K562 (cell line): ENCODE results near the gene SYK. TPM values are rescaled to one million over a fixed set of nuclear protein-coding genes. Genes with fewer than 3 reads are reported as not detected.

Experiments used
- ATAC-seq: fragments of 200-7000 bp; cut with Tn5 transposase; 3 replicates; pipeline ENCODE4 v1.9.1; 2020; ENCODE audit warnings: moderate library complexity
- BruUV-seq: library from RNA; stranded (reverse); fragments of 400-500 nt; replicated peaks from 2 replicates; lab custom pipeline; 2021; lab: Mats Ljungman, UMichigan
- CTCF ChIA-PET: fragments of 300-600 bp; formaldehyde crosslinking; extraction: SDS; loops from one replicate; lab custom pipeline; 2021; ENCODE audit warnings: low intra/inter-chr PET ratio; lab: Yijun Ruan, JAX
- POLR2A ChIA-PET: fragments of 300-600, 350-650 bp; sonication (Branson Sonifier 250); formaldehyde crosslinking; extraction: SDS; loops from one replicate; lab custom pipeline; 2021; ENCODE audit warnings: antibody characterized with exemption, inconsistent platforms; lab: Yijun Ruan, JAX
- DNase-seq, 4 experiments: peaks; one replicate each; pipeline versions ENCODE4 v3.0.0 to v3.0.0-alpha.2; 2011 to 2018; ENCODE audit warnings: low spot score in 3 of 4, mixed read lengths in 3 of 4; ENCODE audit errors: extremely low read depth in 1 of 4
- FAIRE-seq: peaks from 2 replicates; lab custom pipeline; 2011; peaks lifted over from hg19 to GRCh38; lab: Jason Lieb, UNC
- H2AFZ ChIP-seq: 2 replicates; pipeline ENCODE4 v1.6.0; 2011; ENCODE audit warnings: low read depth, low read length, control low read depth, inconsistent platforms
- H3K27ac ChIP-seq: fragments of 200-600 bp; 3 replicates; pipeline ENCODE4 v1.8.0; 2011; ENCODE audit warnings: low read depth, mild to moderate bottlenecking, control low read depth, inconsistent platforms, low read length, moderate library complexity, mixed read lengths; ENCODE audit errors: extremely low read depth
- H3K27me3 ChIP-seq, 2 experiments: fragments of 300-600 bp in 1 of 2; 2 replicates in 1 of 2; 3 replicates in 1 of 2; pipeline versions ENCODE4 v1.6.0 to v1.8.0; 2011; ENCODE audit warnings: inconsistent platforms in 2 of 2, low read length in 2 of 2, mild to moderate bottlenecking in 1 of 2, mixed read lengths in 1 of 2, moderate library complexity in 1 of 2; ENCODE audit not compliant: control insufficient read depth in 2 of 2, insufficient read depth in 2 of 2
- H3K36me3 ChIP-seq: fragments of 300-600 bp; 3 replicates; pipeline ENCODE4 v1.8.0; 2011; ENCODE audit warnings: mild to moderate bottlenecking, low read length, inconsistent platforms; ENCODE audit not compliant: control insufficient read depth, insufficient read depth
- H3K4me1 ChIP-seq, 2 experiments: fragments of 200-600 bp in 1 of 2; replicated peaks in 1 of 2; 2 replicates in 1 of 2; 3 replicates in 1 of 2; pipeline versions ENCODE4 v1.5.1 to v1.8.0; 2011; ENCODE audit warnings: inconsistent platforms in 2 of 2, low read length in 2 of 2, mild to moderate bottlenecking in 1 of 2, mixed read lengths in 1 of 2, moderate library complexity in 1 of 2; ENCODE audit not compliant: control insufficient read depth in 2 of 2, insufficient read depth in 2 of 2
- H3K4me2 ChIP-seq: 2 replicates; pipeline ENCODE4 v1.6.1; 2011; ENCODE audit warnings: low read length, control low read depth, inconsistent platforms, mixed read lengths; ENCODE audit not compliant: insufficient read depth
- H3K4me3 ChIP-seq: fragments of 200-600 bp; sonication (generic), shearing (Covaris generic); 2 replicates; pipeline ENCODE4 v1.5.1; 2016; ENCODE audit warnings: control low read depth, inconsistent platforms
- H3K79me2 ChIP-seq: fragments of 200-600 bp; 3 replicates; pipeline ENCODE4 v1.8.0; 2011; ENCODE audit warnings: low read length, inconsistent platforms; ENCODE audit not compliant: control insufficient read depth, insufficient read depth
- H3K9ac ChIP-seq, 2 experiments: 2 replicates each; pipeline versions ENCODE4 v1.6.0 to v1.6.1; 2011; ENCODE audit warnings: low read depth in 2 of 2, low read length in 2 of 2, control low read depth in 1 of 2, inconsistent platforms in 1 of 2, mild to moderate bottlenecking in 1 of 2, mixed read lengths in 1 of 2; ENCODE audit not compliant: insufficient read depth in 1 of 2
- H3K9me1 ChIP-seq: one replicate; pipeline ENCODE4 v1.6.0; 2011; ENCODE audit warnings: inconsistent platforms, mild to moderate bottlenecking, low read length, moderate library complexity; ENCODE audit not compliant: control insufficient read depth, insufficient read depth
- H3K9me3 ChIP-seq: replicated peaks from 2 replicates; pipeline ENCODE4 v1.5.1; 2011; ENCODE audit warnings: low read depth, low read length, inconsistent platforms; ENCODE audit not compliant: control insufficient read depth, insufficient read depth
- H4K20me1 ChIP-seq: replicated peaks from 2 replicates; pipeline ENCODE4 v1.6.1; 2011; ENCODE audit warnings: low read length, inconsistent platforms, mixed read lengths; ENCODE audit not compliant: control insufficient read depth, insufficient read depth
- CBX1 ChIP-seq: sonication (generic); IDR thresholded peaks from 2 replicates; pipeline ENCODE4 v1.6.1; 2016; ENCODE audit warnings: antibody characterized with exemption, low read depth, mild to moderate bottlenecking
- CBX3 ChIP-seq, 2 experiments: IDR thresholded peaks; 1 replicate in 1 of 2; 2 replicates in 1 of 2; pipeline ENCODE4 v1.6.1; 2012; ENCODE audit warnings: inconsistent platforms in 2 of 2, low read length in 2 of 2, borderline replicate concordance in 1 of 2, control low read depth in 1 of 2
- L3MBTL2 ChIP-seq: fragments of 450-650 bp; IDR thresholded peaks from 2 replicates; pipeline ENCODE4 v1.6.1; 2016; ENCODE audit warnings: mild to moderate bottlenecking, moderate library complexity
- MTA2 ChIP-seq: fragments of 450-650 bp; IDR thresholded peaks from 2 replicates; pipeline ENCODE4 v1.6.1; 2016; ENCODE audit warnings: low read depth
- NFIX ChIP-seq: fragments of 250-450 bp; sonication (Bioruptor Pico); IDR thresholded peaks from 2 replicates; pipeline ENCODE4 v1.4.0; 2020; ENCODE audit warnings: low read depth, mild to moderate bottlenecking, moderate library complexity
- POLR3A ChIP-seq: IDR thresholded peaks from 2 replicates; pipeline ENCODE4 v1.6.1; 2011; ENCODE audit warnings: borderline replicate concordance, mild to moderate bottlenecking, moderate library complexity; ENCODE audit not compliant: insufficient read length, insufficient read depth; ENCODE audit errors: extremely low read depth
- SFPQ ChIP-seq: fragments of 200-400 bp; formaldehyde crosslinking; IDR thresholded peaks from 2 replicates; pipeline ENCODE4 v1.6.1; 2017; ENCODE audit warnings: mild to moderate bottlenecking, low read depth, low read length, moderate library complexity
- SMARCC2 ChIP-seq: fragments of 450-650 bp; IDR thresholded peaks from 2 replicates; pipeline ENCODE4 v1.6.1; 2017; ENCODE audit warnings: antibody characterized with exemption, moderate library complexity, mild to moderate bottlenecking, low read depth
- TAF1 ChIP-seq: IDR thresholded peaks from 2 replicates; pipeline ENCODE4 v1.6.1; 2011; ENCODE audit warnings: mild to moderate bottlenecking, low read length, moderate library complexity; ENCODE audit not compliant: insufficient read depth, control insufficient read depth, severe bottlenecking; ENCODE audit errors: extremely low read depth
- TEAD1 ChIP-seq, 2 experiments: fragments of 450-650 bp in 1 of 2; sonication (generic) in 1 of 2; formaldehyde crosslinking; IDR thresholded peaks; 2 replicates each; pipeline versions ENCODE4 v1.4.0 to v1.8.0; 2020 to 2022; ENCODE audit warnings: mild to moderate bottlenecking in 2 of 2, missing genetic modification reagents in 1 of 2
- TSC22D4 ChIP-seq: fragments of 450-650 bp; IDR thresholded peaks from 2 replicates; pipeline ENCODE4 v1.6.1; 2016; ENCODE audit warnings: missing genetic modification characterization, missing biosample characterization, control low read depth
- ZBTB49 ChIP-seq: sonication (generic); formaldehyde crosslinking; IDR thresholded peaks from 2 replicates; pipeline ENCODE4 v1.8.0; 2022; ENCODE audit warnings: missing genetic modification reagents, mild to moderate bottlenecking, borderline replicate concordance
- ZNF280B ChIP-seq: fragments of 250-450 bp; sonication (Bioruptor Pico); IDR thresholded peaks from 2 replicates; pipeline ENCODE4 v1.5.1; 2021; ENCODE audit warnings: mild to moderate bottlenecking
- ZNF707 ChIP-seq: fragments of 250-450 bp; sonication (Bioruptor Pico); conservative IDR thresholded peaks from 2 replicates; pipeline ENCODE4 v1.8.0; 2022; ENCODE audit warnings: inconsistent platforms, mild to moderate bottlenecking, moderate library complexity
- WGBS: fragments of 100-300 bp; shearing (Covaris generic); methylation state at CpG from one replicate; pipeline ENCODE4 v1.1.6; 2016; ENCODE audit warnings: low coverage, mixed read lengths; ENCODE audit not compliant: insufficient coverage; ENCODE audit errors: missing lambda C conversion rate; 5-methylcytosine and 5-hydroxymethylcytosine counted together
- in situ Hi-C: fragments of 300-500 bp; cut with MboI; formaldehyde crosslinking; loops from 4 replicates; pipeline ENCODE4 v1.15.0; 2018; ENCODE audit warnings: inconsistent platforms, mixed read lengths
- intact Hi-C: fragments of 100-400 bp; cut with micrococcal nuclease; formaldehyde crosslinking; loops from 2 replicates; pipeline ENCODE4 v1.14.2; 2022
- polyA plus RNA-seq, 8 experiments: library from polyadenylated mRNA; depleted of rRNA in 4 of 8; stranded (reverse) in 5 of 8; unstranded in 3 of 8; fragments of >200 nt; fragmentation: Nextera tagmentation in 2 of 8; fragmentation: Illumina TruSeq in 1 of 8; extraction: Ambion mirVana in 2 of 8; extraction: Trizol in 1 of 8; gene quantifications; 2 replicates each; pipeline versions ENCODE4 v1.2.1 to v1.2.3, GENCODE V29; 2011 to 2014; ENCODE audit warnings: inconsistent platforms in 1 of 8, missing spikeins in 1 of 8
- total RNA-seq, 7 experiments: library from RNA; depleted of rRNA in 6 of 7; stranded (reverse); fragments of >200 nt in 6 of 7; fragmentation: Illumina TruSeq in 2 of 7; extraction: Trizol in 2 of 7; gene quantifications; 2 replicates each; pipeline versions ENCODE4 v1.2.1 to v1.2.3, GENCODE V29; 2011 to 2021; ENCODE audit warnings: low replicate concordance in 1 of 7

Gene SYK
- total and polyA plus RNA-seq, 9 of the 15 experiments (the other 6 are each of a cell fraction or from before 2014, with no cell fraction given) = 3.9 to 32.7 (median 16.7) TPM

DNA sequence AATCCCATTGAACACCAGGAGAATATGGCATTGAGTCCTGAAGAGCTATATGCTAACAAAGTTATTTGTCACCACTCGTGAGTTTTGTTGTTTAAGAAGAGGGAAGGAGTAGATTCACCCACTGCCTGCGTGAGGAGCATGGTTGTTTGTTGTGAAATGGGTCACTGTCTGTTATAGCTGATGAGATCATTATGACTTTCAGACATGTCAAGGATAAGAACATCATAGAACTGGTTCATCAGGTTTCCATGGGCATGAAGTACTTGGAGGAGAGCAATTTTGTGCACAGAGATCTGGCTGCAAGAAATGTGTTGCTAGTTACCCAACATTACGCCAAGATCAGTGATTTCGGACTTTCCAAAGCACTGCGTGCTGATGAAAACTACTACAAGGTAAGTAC lies 76.9 kb downstream of the SYK start:
- POLR2A ChIA-PET = no interaction called here
- DNase-seq = no peak
- WGBS = 73% methylated on average over 4 of the region's 5 CpGs
- Histone ChIP-seq H3K4me1 (no peaks in the 10 kb centered on the region), H3K79me2 (no peaks in the 10 kb centered on the region), H3K9me1 (no peaks in the 10 kb centered on the region), H3K9ac (no peak overlapping the region), H3K4me2 (no peak overlapping the region), H3K4me3 (no peak overlapping the region), H3K27me3 (no peaks in the 10 kb centered on the region), H2AFZ (no peak overlapping the region), H3K36me3 (peaks cover 44% of the 10 kb centered on the region), H3K27ac (no peak overlapping the region), H3K9me3 (peaks cover under 1% of the 10 kb centered on the region; the same call in 1 of the 2 replicates), H4K20me1 (no peaks in the 10 kb centered on the region)
- FAIRE-seq = no peak
- ATAC-seq = no peak
- intact Hi-C loops (no loop called here), in situ Hi-C loops (loop anchor here (25.0 kb wide), 1 partner anchor 1291 kb away; no protein-coding TSS in a partner anchor)
- CTCF ChIA-PET = no interaction called here
- no TSS peak for BruUV-seq
- TF ChIP-seq SMARCC2 (no peak), ZBTB49 (CRISPR knock-in tag) (no peak), L3MBTL2 (no peak), NFIX (CRISPR knock-in tag) (no peak), CBX3 (IDR thresholded peaks at IDR 0.05; ENCODE audit: borderline replicate concordance in 1 of 2, low read length in 2 of 2) (no peak), ZNF280B (CRISPR knock-in tag) (no peak), ZNF707 (CRISPR knock-in tag) (no peak), MTA2 (no peak), SFPQ (no peak), TEAD1 (CRISPR knock-in tag; IDR thresholded peaks at IDR 0.05) (no peak), TAF1 (no peak), TSC22D4 (tag) (no peak), POLR3A (no peak), CBX1 (no peak)
